Measurements from ENCODE around the gene ZNF280B. TPM values are rescaled to one million over a fixed set of nuclear protein-coding genes. Genes with fewer than 3 reads are reported as not detected.
A peak's percentile ranks its signal among the peaks of the same experiment; 100 is the strongest.

Gene ZNF280B
- total and polyA plus RNA-seq, 2 of the 13 experiments (the other 11 are each of a cell fraction or from before 2014, with no cell fraction given) = 3.7 to 3.9 TPM

GRCh38 chr22:22526125-22526912 is 17.8 kb upstream of the ZNF280B start:
- no peak overlapping the region for H3K9ac ChIP-seq (ENCODE audit: insufficient read depth, low read depth, low read length)
- FAIRE-seq (no peak), ATAC-seq (no peak), DNase-seq (ENCODE audit: low spot score) (no peak)
- no peak overlapping the region for H2AFZ ChIP-seq (ENCODE audit: low read length)
- H3K27ac ChIP-seq (ENCODE audit: extremely low read length, insufficient read depth, low read length) = no peak overlapping the region
- H3K36me3 ChIP-seq (replicated peaks in 1 of 2; ENCODE audit: control insufficient read depth in 1 of 2, insufficient read depth in 2 of 2, low read length in 2 of 2) = no peaks in the 10 kb centered on the region
- ChIA-PET POLR2A (no interaction called here), CTCF (ENCODE audit: low intra/inter-chr PET ratio, low total read pairs) (no interaction called here)
- intact Hi-C loops (cut with micrococcal nuclease; ENCODE audit: unreplicated experiment) (no loop called here), in situ Hi-C loops (cut with HindIII; ENCODE audit: extremely low pct_ligation_motif_present, low pct_unique_long_range_greater_than_20kb) (no loop called here)
- H3K4me1 ChIP-seq (ENCODE audit: insufficient read depth, low read length) = peaks cover 2% of the 10 kb centered on the region
- H3K4me2 ChIP-seq (ENCODE audit: low read depth, low read length) = no peak overlapping the region
- TF ChIP-seq MAFK (conservative IDR thresholded peaks at IDR 0.05 in 1 of 2, IDR thresholded peaks at IDR 0.05 in 1 of 2; ENCODE audit: low read length in 2 of 2) (peak; percentile 71 to 85; a peak in 3 of 4 replicates), DRAP1 (CRISPR knock-in tag; IDR thresholded peaks at IDR 0.05) (no peak), MAFF (IDR thresholded peaks at IDR 0.05; ENCODE audit: low read depth, low read length) (peak; percentile 79)
- BruUV-seq (replicated peaks) = no TSS peak
- no peak overlapping the region for H3K4me3 ChIP-seq (replicated peaks in 1 of 3; ENCODE audit: insufficient read depth in 1 of 3, low read depth in 2 of 3, low read length in 3 of 3)
- H4K20me1 ChIP-seq (ENCODE audit: insufficient read depth, low read length) = no peaks in the 10 kb centered on the region
- 43% methylated on average over 4 of the region's 4 CpGs for WGBS (ENCODE audit: low lambda C conversion rate)
- H3K9me3 ChIP-seq (ENCODE audit: low read length) = no peaks in the 10 kb centered on the region
- H3K79me2 ChIP-seq (ENCODE audit: insufficient read depth, low read length) = no peaks in the 10 kb centered on the region
- H3K27me3 ChIP-seq (ENCODE audit: control insufficient read depth in 1 of 2, insufficient read depth in 2 of 2, low read length in 2 of 2) = peaks cover 0 to 9% of the 10 kb centered on the region in 2 experiments; a peak in 2 of 5 replicates

GRCh38 chr22:22523494-22523893 is 15.0 kb upstream of the ZNF280B start:
- Histone ChIP-seq H3K4me2 (ENCODE audit: low read depth, low read length) (no peak overlapping the region), H3K9me3 (ENCODE audit: low read length) (no peaks in the 10 kb centered on the region), H3K4me1 (ENCODE audit: insufficient read depth, low read length) (peaks cover 15% of the 10 kb centered on the region), H3K79me2 (ENCODE audit: insufficient read depth, low read length) (no peaks in the 10 kb centered on the region), H3K36me3 (replicated peaks in 1 of 2; ENCODE audit: control insufficient read depth in 1 of 2, insufficient read depth in 2 of 2, low read length in 2 of 2) (no peaks in the 10 kb centered on the region), H3K27me3 (ENCODE audit: control insufficient read depth in 1 of 2, insufficient read depth in 2 of 2, low read length in 2 of 2) (peaks cover 0 to 9% of the 10 kb centered on the region in 2 experiments; a peak in 2 of 5 replicates), H4K20me1 (ENCODE audit: insufficient read depth, low read length) (no peaks in the 10 kb centered on the region), H3K9ac (ENCODE audit: insufficient read depth, low read depth, low read length) (no peak overlapping the region), H2AFZ (ENCODE audit: low read length) (no peak overlapping the region), H3K4me3 (replicated peaks in 1 of 3; ENCODE audit: insufficient read depth in 1 of 3, low read depth in 2 of 3, low read length in 3 of 3) (no peak overlapping the region), H3K27ac (ENCODE audit: extremely low read length, insufficient read depth, low read length) (no peak overlapping the region)
- 62% methylated on average over 6 of the region's 6 CpGs for WGBS (ENCODE audit: low lambda C conversion rate)
- ATAC-seq = no peak
- ChIA-PET POLR2A (no interaction called here), CTCF (ENCODE audit: low intra/inter-chr PET ratio, low total read pairs) (no interaction called here)
- no peak for FAIRE-seq
- no TSS peak for BruUV-seq (replicated peaks)
- intact Hi-C loops (cut with micrococcal nuclease; ENCODE audit: unreplicated experiment) = no loop called here
- TF ChIP-seq ZNF574 (CRISPR knock-in tag; IDR thresholded peaks at IDR 0.05) = no peak
- no peak for DNase-seq (ENCODE audit: low spot score)
- in situ Hi-C loops (cut with HindIII; ENCODE audit: extremely low pct_ligation_motif_present, low pct_unique_long_range_greater_than_20kb) = no loop called here

Data from HepG2 (cell line).